WTC11 (cell line): ENCODE results near the gene CCSER1. TPM values are rescaled to one million over a fixed set of nuclear protein-coding genes. Genes with fewer than 3 reads are reported as not detected.

Experiments used
- ATAC-seq: fragments of 200-7000 bp; cut with Tn5 transposase; 2 replicates; pipeline ENCODE4 v1.10.0; 2021; ENCODE audit warnings: mild to moderate bottlenecking, moderate library complexity
- CTCF ChIA-PET: fragments of 300-600 bp; sonication (Branson Sonifier 250); formaldehyde crosslinking; loops from one replicate; lab custom pipeline; 2021; ENCODE audit warnings: antibody characterized with exemption; lab: Charles Lee
- POLR2A ChIA-PET: fragments of 350-600 bp; sonication (Branson Sonifier 250); formaldehyde crosslinking; loops from one replicate; lab custom pipeline; 2021; ENCODE audit warnings: antibody characterized with exemption; lab: Charles Lee
- DNase-seq: peaks from one replicate; pipeline ENCODE4 v3.0.0; 2021; ENCODE audit warnings: low spot score
- H3K27ac Mint-ChIP-seq: 2 replicates; pipeline ENCODE4 v1.8.0; 2021; ENCODE audit warnings: mixed read lengths
- H3K27me3 Mint-ChIP-seq: 2 replicates; pipeline ENCODE4 v1.8.0; 2021; ENCODE audit warnings: low read depth, mild to moderate bottlenecking, moderate library complexity, mixed read lengths
- H3K36me3 Mint-ChIP-seq: 2 replicates; pipeline ENCODE4 v1.8.0; 2021; ENCODE audit warnings: mixed read lengths
- H3K4me1 Mint-ChIP-seq: 2 replicates; pipeline ENCODE4 v1.8.0; 2022; ENCODE audit warnings: mixed read lengths
- H3K4me3 Mint-ChIP-seq: 2 replicates; pipeline ENCODE4 v1.8.0; 2021; ENCODE audit warnings: mild to moderate bottlenecking, moderate library complexity, mixed read lengths
- H3K9me3 Mint-ChIP-seq: 2 replicates; pipeline ENCODE4 v1.8.0; 2021; ENCODE audit warnings: mixed read lengths
- ESRRA ChIP-seq: sonication (generic); formaldehyde crosslinking; IDR thresholded peaks from 2 replicates; pipeline ENCODE4 v1.8.1; 2022; ENCODE audit warnings: mild to moderate bottlenecking, missing genetic modification reagents, borderline replicate concordance
- FOXJ3 ChIP-seq: sonication (generic); formaldehyde crosslinking; IDR thresholded peaks from 2 replicates; pipeline ENCODE4 v1.9.0; 2021; ENCODE audit warnings: missing genetic modification reagents, mild to moderate bottlenecking, borderline replicate concordance
- GABPB1 ChIP-seq: sonication (generic); formaldehyde crosslinking; IDR thresholded peaks from 2 replicates; pipeline ENCODE4 v1.8.1; 2023; ENCODE audit warnings: mild to moderate bottlenecking, missing genetic modification reagents
- GRHL2 ChIP-seq: fragments of 250-450 bp; sonication (Bioruptor Pico); IDR thresholded peaks from 2 replicates; pipeline ENCODE4 v1.8.0; 2022; ENCODE audit warnings: mild to moderate bottlenecking, moderate library complexity; ENCODE audit not compliant: insufficient replicate concordance, severe bottlenecking
- GTF2I ChIP-seq: fragments of 250-450 bp; sonication (Bioruptor Pico); conservative IDR thresholded peaks from 2 replicates; pipeline ENCODE4 v1.4.0; 2021; ENCODE audit warnings: mild to moderate bottlenecking
- JAZF1 ChIP-seq: fragments of 250-450 bp; sonication (Bioruptor Pico); IDR thresholded peaks from 2 replicates; pipeline ENCODE4 v1.9.0; 2021; ENCODE audit warnings: moderate library complexity, mild to moderate bottlenecking, inconsistent platforms
- JUN ChIP-seq: sonication (generic); formaldehyde crosslinking; IDR thresholded peaks from 2 replicates; pipeline ENCODE4 v1.8.0; 2023; ENCODE audit warnings: mild to moderate bottlenecking, missing genetic modification reagents
- KAT7 ChIP-seq: sonication (generic); formaldehyde crosslinking; IDR thresholded peaks from 2 replicates; pipeline ENCODE4 v1.8.1; 2023; ENCODE audit warnings: missing genetic modification reagents, mild to moderate bottlenecking, borderline replicate concordance
- NR2C2 ChIP-seq: sonication (generic); formaldehyde crosslinking; IDR thresholded peaks from 2 replicates; pipeline ENCODE4 v1.8.0; 2022; ENCODE audit warnings: mild to moderate bottlenecking, missing genetic modification reagents
- OVOL2 ChIP-seq: fragments of 250-450 bp; sonication (Bioruptor Pico); IDR thresholded peaks from 2 replicates; pipeline ENCODE4 v1.9.0; 2021; ENCODE audit warnings: mild to moderate bottlenecking, borderline replicate concordance
- SOX15 ChIP-seq: fragments of 250-450 bp; sonication (Bioruptor Pico); IDR thresholded peaks from 2 replicates; pipeline ENCODE4 v1.9.0; 2021; ENCODE audit warnings: mild to moderate bottlenecking
- TEAD4 ChIP-seq: sonication (generic); formaldehyde crosslinking; IDR thresholded peaks from 2 replicates; pipeline ENCODE4 v1.8.0; 2022; ENCODE audit warnings: mild to moderate bottlenecking, missing genetic modification reagents
- TP53 ChIP-seq: sonication (generic); formaldehyde crosslinking; IDR thresholded peaks from 2 replicates; pipeline ENCODE4 v1.8.1; 2023; ENCODE audit warnings: mild to moderate bottlenecking, missing genetic modification reagents
- total RNA-seq: library from RNA; stranded (reverse); gene quantifications from 3 replicates; pipeline ENCODE4 v1.2.3, GENCODE V29; 2021
- TF ChIP-seq, protein P1 (sequence below): fragments of 200-600 bp; IDR thresholded peaks from 2 replicates; pipeline ENCODE4 v1.8.0; 2022; ENCODE audit warnings: antibody characterized with exemption
- TF ChIP-seq, protein P2 (sequence below): sonication (generic); formaldehyde crosslinking; IDR thresholded peaks from 2 replicates; pipeline ENCODE4 v1.8.1; 2022; ENCODE audit warnings: mild to moderate bottlenecking, missing genetic modification reagents, moderate library complexity, borderline replicate concordance
- TF ChIP-seq, protein P3 (sequence below): fragments of 250-450 bp; sonication (Bioruptor Pico); IDR thresholded peaks from 2 replicates; pipeline ENCODE4 v2.1.2; 2022; ENCODE audit warnings: mild to moderate bottlenecking, moderate library complexity
- TF ChIP-seq, protein P4 (sequence below): sonication (generic); formaldehyde crosslinking; IDR thresholded peaks from 2 replicates; pipeline ENCODE4 v1.8.1; 2022; ENCODE audit warnings: missing genetic modification reagents, borderline replicate concordance

The CCSER1 gene
- total RNA-seq, 1 experiment from 2014 or later = 0.87 TPM

DNA sequence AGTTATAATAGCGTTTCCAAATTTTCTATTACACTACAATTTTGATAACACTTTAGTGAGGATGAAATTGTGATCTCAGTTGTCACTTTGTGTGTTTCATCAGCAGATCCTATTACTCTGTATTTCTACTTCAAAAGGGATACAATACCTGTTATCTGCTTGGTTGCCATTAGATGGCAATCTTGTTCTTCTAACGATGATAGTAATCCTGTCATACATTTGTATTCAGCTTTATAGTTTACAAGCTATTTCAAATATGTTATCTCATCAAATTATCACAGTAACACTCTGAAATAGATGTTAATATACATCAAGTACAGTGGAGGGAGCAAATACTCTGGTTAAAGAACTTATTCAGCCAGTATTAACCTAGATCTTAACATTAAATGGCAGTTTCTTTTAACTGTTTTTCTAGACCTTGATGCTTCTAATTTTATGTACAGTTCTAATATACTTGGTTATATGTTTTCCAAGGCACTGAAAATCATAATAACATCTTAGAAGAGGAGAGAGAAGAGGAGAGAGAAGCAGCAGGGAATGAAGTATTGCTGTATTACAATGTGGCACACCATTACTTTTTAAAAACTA is 292.0 kb downstream of the CCSER1 start:
- no peaks in the 10 kb centered on the region for H3K4me1 Mint-ChIP-seq
- no peak overlapping the region for H3K27ac Mint-ChIP-seq
- CTCF ChIA-PET = interaction anchor here (0.6 to 1.5 kb wide), 7 partner anchors 9 to 1823 kb away, joined by 3 to 7 read pairs (median 4); no protein-coding TSS in a partner anchor
- ATAC-seq (peak; percentile 70), DNase-seq (no peak)
- no peaks in the 10 kb centered on the region for H3K36me3 Mint-ChIP-seq
- TF ChIP-seq, protein P1, sequence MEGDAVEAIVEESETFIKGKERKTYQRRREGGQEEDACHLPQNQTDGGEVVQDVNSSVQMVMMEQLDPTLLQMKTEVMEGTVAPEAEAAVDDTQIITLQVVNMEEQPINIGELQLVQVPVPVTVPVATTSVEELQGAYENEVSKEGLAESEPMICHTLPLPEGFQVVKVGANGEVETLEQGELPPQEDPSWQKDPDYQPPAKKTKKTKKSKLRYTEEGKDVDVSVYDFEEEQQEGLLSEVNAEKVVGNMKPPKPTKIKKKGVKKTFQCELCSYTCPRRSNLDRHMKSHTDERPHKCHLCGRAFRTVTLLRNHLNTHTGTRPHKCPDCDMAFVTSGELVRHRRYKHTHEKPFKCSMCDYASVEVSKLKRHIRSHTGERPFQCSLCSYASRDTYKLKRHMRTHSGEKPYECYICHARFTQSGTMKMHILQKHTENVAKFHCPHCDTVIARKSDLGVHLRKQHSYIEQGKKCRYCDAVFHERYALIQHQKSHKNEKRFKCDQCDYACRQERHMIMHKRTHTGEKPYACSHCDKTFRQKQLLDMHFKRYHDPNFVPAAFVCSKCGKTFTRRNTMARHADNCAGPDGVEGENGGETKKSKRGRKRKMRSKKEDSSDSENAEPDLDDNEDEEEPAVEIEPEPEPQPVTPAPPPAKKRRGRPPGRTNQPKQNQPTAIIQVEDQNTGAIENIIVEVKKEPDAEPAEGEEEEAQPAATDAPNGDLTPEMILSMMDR = peak; percentile 21; the same call in 1 of the 2 replicates
- TF ChIP-seq, protein P2, sequence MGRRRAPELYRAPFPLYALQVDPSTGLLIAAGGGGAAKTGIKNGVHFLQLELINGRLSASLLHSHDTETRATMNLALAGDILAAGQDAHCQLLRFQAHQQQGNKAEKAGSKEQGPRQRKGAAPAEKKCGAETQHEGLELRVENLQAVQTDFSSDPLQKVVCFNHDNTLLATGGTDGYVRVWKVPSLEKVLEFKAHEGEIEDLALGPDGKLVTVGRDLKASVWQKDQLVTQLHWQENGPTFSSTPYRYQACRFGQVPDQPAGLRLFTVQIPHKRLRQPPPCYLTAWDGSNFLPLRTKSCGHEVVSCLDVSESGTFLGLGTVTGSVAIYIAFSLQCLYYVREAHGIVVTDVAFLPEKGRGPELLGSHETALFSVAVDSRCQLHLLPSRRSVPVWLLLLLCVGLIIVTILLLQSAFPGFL (CRISPR knock-in tag) = no peak
- no peaks in the 10 kb centered on the region for H3K27me3 Mint-ChIP-seq
- H3K9me3 Mint-ChIP-seq = no peaks in the 10 kb centered on the region
- POLR2A ChIA-PET = no interaction called here
- H3K4me3 Mint-ChIP-seq = no peak overlapping the region

DNA sequence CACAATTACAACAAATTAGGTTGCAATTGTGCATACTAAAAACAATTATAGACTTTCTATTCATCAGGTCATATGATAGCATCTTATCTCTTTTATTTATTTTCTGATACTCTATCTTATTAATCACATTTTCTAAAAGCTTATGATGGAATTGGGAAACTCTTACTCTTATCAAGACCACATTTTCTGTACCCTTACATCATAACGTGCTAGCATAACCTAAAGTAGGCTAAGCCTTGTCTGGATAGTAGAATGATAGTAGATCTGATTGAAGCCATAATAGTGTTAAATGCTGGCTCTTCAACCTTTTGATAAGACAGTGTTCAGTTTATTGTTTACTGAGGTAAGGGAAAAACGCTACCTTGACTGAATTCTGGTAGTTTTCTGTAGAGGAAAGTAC is 294.0 kb downstream of the CCSER1 start:
- Mint-ChIP-seq H3K4me3 (no peak overlapping the region), H3K27me3 (no peaks in the 10 kb centered on the region), H3K4me1 (no peaks in the 10 kb centered on the region), H3K27ac (no peak overlapping the region), H3K36me3 (no peaks in the 10 kb centered on the region)
- CTCF ChIA-PET = no interaction called here
- DNase-seq = no peak
- TF ChIP-seq OVOL2 (no peak), GTF2I (CRISPR knock-in tag) (no peak), TEAD4 (CRISPR knock-in tag) (no peak), KAT7 (CRISPR knock-in tag) (no peak), JAZF1 (no peak), SOX15 (no peak), GRHL2 (CRISPR knock-in tag) (no peak), FOXJ3 (CRISPR knock-in tag) (no peak), JUN (CRISPR knock-in tag) (no peak), TP53 (CRISPR knock-in tag) (no peak), ESRRA (CRISPR knock-in tag) (no peak)
- TF ChIP-seq, all 79 proteins: peak for 0
- POLR2A ChIA-PET = no interaction called here
- ATAC-seq = no peak
- no peaks in the 10 kb centered on the region for H3K9me3 Mint-ChIP-seq

DNA sequence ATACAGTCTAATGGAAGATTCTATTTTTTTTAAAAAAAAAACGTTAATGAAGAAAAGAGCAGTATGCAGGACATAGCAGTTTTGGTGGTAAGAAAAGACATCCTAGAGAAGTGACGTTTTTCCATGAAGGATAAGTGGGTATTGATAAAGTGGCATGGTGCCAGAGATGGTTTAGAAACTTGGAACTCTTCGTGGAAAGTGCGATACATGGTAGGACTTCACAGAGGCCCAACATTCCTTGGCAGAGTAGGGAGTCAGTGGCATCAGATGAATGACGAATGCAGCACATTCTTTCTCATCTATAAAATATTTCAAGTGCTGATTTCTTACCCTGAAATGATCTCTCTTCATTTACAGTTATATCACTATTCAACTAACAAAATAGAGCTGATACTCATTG is 298.7 kb downstream of the CCSER1 start:
- CTCF ChIA-PET = no interaction called here
- no peak for ATAC-seq
- Mint-ChIP-seq H3K36me3 (no peaks in the 10 kb centered on the region), H3K27ac (no peak overlapping the region), H3K9me3 (no peaks in the 10 kb centered on the region), H3K27me3 (no peaks in the 10 kb centered on the region)
- POLR2A ChIA-PET = no interaction called here
- TF ChIP-seq, protein P3, sequence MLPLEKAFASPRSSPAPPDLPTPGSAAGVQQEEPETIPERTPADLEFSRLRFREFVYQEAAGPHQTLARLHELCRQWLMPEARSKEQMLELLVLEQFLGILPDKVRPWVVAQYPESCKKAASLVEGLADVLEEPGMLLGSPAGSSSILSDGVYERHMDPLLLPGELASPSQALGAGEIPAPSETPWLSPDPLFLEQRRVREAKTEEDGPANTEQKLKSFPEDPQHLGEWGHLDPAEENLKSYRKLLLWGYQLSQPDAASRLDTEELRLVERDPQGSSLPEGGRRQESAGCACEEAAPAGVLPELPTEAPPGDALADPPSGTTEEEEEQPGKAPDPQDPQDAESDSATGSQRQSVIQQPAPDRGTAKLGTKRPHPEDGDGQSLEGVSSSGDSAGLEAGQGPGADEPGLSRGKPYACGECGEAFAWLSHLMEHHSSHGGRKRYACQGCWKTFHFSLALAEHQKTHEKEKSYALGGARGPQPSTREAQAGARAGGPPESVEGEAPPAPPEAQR (CRISPR knock-in tag) = no peak
- TF ChIP-seq NR2C2 (no peak), SOX15 (no peak), GABPB1 (CRISPR knock-in tag) (no peak)
- TF ChIP-seq, protein P4, sequence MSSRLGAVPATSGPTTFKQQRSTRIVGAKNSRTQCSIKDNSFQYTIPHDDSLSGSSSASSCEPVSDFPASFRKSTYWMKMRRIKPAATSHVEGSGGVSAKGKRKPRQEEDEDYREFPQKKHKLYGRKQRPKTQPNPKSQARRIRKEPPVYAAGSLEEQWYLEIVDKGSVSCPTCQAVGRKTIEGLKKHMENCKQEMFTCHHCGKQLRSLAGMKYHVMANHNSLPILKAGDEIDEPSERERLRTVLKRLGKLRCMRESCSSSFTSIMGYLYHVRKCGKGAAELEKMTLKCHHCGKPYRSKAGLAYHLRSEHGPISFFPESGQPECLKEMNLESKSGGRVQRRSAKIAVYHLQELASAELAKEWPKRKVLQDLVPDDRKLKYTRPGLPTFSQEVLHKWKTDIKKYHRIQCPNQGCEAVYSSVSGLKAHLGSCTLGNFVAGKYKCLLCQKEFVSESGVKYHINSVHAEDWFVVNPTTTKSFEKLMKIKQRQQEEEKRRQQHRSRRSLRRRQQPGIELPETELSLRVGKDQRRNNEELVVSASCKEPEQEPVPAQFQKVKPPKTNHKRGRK (CRISPR knock-in tag) = no peak
- TF ChIP-seq, all 79 proteins: peak for 0
- DNase-seq = no peak
- H3K4me3 Mint-ChIP-seq = no peak overlapping the region
- no peaks in the 10 kb centered on the region for H3K4me1 Mint-ChIP-seq
